Lung (tissue), 12 donors: ENCODE data around the gene GRIP1. TPM values are rescaled to one million over a fixed set of nuclear protein-coding genes. Genes with fewer than 3 reads are reported as not detected.

Experiments
- ATAC-seq: fragments of 200-7000 bp; cut with Tn5 transposase; one replicate; pipeline ENCODE4 v1.9.1; 2020; ENCODE audit warnings: moderate number of reproducible peaks; ENCODE audit not compliant: insufficient read depth, low FRiP score
- DNase-seq, 3 donors: peaks; one replicate each; pipeline ENCODE4 v3.0.0-alpha.2; 2013 to 2017
- H3K27ac ChIP-seq, 2 donors: one replicate each; pipeline ENCODE4 v1.5.1; 2013; ENCODE audit warnings: mild to moderate bottlenecking in 2 of 2, moderate library complexity in 2 of 2, control low read depth in 1 of 2, inconsistent platforms in 1 of 2, low read depth in 1 of 2, low read length in 1 of 2
- H3K27me3 ChIP-seq, 3 donors: one replicate each; pipeline ENCODE4 v1.5.1; 2013; ENCODE audit warnings: low read length in 2 of 3; ENCODE audit not compliant: control insufficient read depth in 3 of 3, insufficient read depth in 3 of 3
- H3K36me3 ChIP-seq, 4 donors: one replicate each; pipeline ENCODE4 v1.5.1; 2013; ENCODE audit warnings: low read length in 4 of 4, mild to moderate bottlenecking in 1 of 4, moderate library complexity in 1 of 4; ENCODE audit not compliant: control insufficient read depth in 4 of 4, insufficient read depth in 4 of 4
- H3K4me1 ChIP-seq, 5 donors: one replicate each; pipeline ENCODE4 v1.5.1; 2013; ENCODE audit warnings: low read length in 5 of 5, mild to moderate bottlenecking in 2 of 5, moderate library complexity in 1 of 5; ENCODE audit not compliant: control insufficient read depth in 5 of 5, insufficient read depth in 5 of 5
- H3K4me3 ChIP-seq: one replicate; pipeline ENCODE4 v1.5.1; 2013; ENCODE audit warnings: mild to moderate bottlenecking, control low read depth, moderate library complexity
- H3K9ac ChIP-seq, 2 donors: one replicate each; pipeline ENCODE4 v1.5.1; 2013; ENCODE audit warnings: low read length in 2 of 2, control low read depth in 1 of 2; ENCODE audit not compliant: insufficient read depth in 1 of 2
- H3K9me3 ChIP-seq, 4 donors: one replicate each; pipeline ENCODE4 v1.5.1; 2013; ENCODE audit warnings: low read length in 3 of 4, mild to moderate bottlenecking in 1 of 4, moderate library complexity in 1 of 4; ENCODE audit not compliant: control insufficient read depth in 4 of 4, insufficient read depth in 3 of 4
- WGBS, 2 donors: extraction: QIAGEN DNeasy Blood & Tissue Kit; methylation state at CpG; one replicate each; pipeline ENCODE4 v1.1.7; 2013; 5-methylcytosine and 5-hydroxymethylcytosine counted together
- polyA plus RNA-seq, 2 donors: library from polyadenylated mRNA; stranded (reverse); fragments of 200-250 nt; gene quantifications; one replicate each; pipeline ENCODE4 v1.2.1, GENCODE V29; 2013
- total RNA-seq, 2 donors: library from RNA; depleted of rRNA in 1 of 2; stranded (reverse); fragments of >200 nt in 1 of 2; gene quantifications; one replicate each; pipeline ENCODE4 v1.2.1, GENCODE V29; 2014 to 2021
- TF ChIP-seq, protein P1 (sequence below): IDR thresholded peaks from 2 replicates; pipeline ENCODE4 v1.5.1; 2012; ENCODE audit warnings: mild to moderate bottlenecking; ENCODE audit errors: control extremely low read depth, extremely low read depth
- donor health status: control.
- donor health status: control.
- donor health status: Bipolar disorder and iron deficiency.
- donor health status: healthy.
- donor health status: DM: yes; HTN: yes; CAD: no.

GRIP1 gene
- total and polyA plus RNA-seq, 4 donors: 0.20 to 3.6 (median 0.83) TPM

- Histone ChIP-seq H3K27ac (no peak overlapping the region), H3K27me3 (no peaks in the 10 kb centered on the region), H3K9me3 (no peaks in the 10 kb centered on the region), H3K4me3 (no peak overlapping the region), H3K9ac (no peak overlapping the region), H3K36me3 (no peaks in the 10 kb centered on the region), H3K4me1 (peaks cover 0 to 2% (median 0%) of the 10 kb centered on the region in 5 donors)
- WGBS, 2 donors: 68 to 89% methylated on average over 2 of the region's 2 CpGs
- DNase-seq (peak in 2 of 3 donors; percentile 1 to 11), ATAC-seq (no peak)
- TF ChIP-seq, protein P1, sequence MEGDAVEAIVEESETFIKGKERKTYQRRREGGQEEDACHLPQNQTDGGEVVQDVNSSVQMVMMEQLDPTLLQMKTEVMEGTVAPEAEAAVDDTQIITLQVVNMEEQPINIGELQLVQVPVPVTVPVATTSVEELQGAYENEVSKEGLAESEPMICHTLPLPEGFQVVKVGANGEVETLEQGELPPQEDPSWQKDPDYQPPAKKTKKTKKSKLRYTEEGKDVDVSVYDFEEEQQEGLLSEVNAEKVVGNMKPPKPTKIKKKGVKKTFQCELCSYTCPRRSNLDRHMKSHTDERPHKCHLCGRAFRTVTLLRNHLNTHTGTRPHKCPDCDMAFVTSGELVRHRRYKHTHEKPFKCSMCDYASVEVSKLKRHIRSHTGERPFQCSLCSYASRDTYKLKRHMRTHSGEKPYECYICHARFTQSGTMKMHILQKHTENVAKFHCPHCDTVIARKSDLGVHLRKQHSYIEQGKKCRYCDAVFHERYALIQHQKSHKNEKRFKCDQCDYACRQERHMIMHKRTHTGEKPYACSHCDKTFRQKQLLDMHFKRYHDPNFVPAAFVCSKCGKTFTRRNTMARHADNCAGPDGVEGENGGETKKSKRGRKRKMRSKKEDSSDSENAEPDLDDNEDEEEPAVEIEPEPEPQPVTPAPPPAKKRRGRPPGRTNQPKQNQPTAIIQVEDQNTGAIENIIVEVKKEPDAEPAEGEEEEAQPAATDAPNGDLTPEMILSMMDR: no peak
Observed at GRCh38 chr12:66590275-66590985, 88.4 kb downstream of the GRIP1 start.

- Histone ChIP-seq H3K9ac (no peak overlapping the region), H3K27ac (no peak overlapping the region), H3K36me3 (no peaks in the 10 kb centered on the region), H3K9me3 (no peaks in the 10 kb centered on the region), H3K4me1 (peaks cover 0 to 2% (median 0%) of the 10 kb centered on the region in 5 donors), H3K27me3 (no peaks in the 10 kb centered on the region), H3K4me3 (no peak overlapping the region)
- DNase-seq (no peak), ATAC-seq (no peak)
- TF ChIP-seq, protein P1: no peak
- WGBS, 2 donors: 48 to 70% methylated on average over 3 of the region's 3 CpGs
Observed at GRCh38 chr12:66589095-66589494, 89.8 kb downstream of the GRIP1 start.

GRCh38 chr12:66587912-66588311, 91.0 kb downstream of the GRIP1 start:
- 74 to 81% methylated on average over 6 of the region's 6 CpGs for WGBS, 2 donors
- ATAC-seq: no peak
- H3K27ac ChIP-seq: no peak overlapping the region

More at GRCh38 chr12:66587912-66588311, 91.0 kb downstream of the GRIP1 start:
- DNase-seq: no peak
- TF ChIP-seq, protein P1: no peak
- H3K36me3 ChIP-seq: no peaks in the 10 kb centered on the region
- H3K9ac ChIP-seq: no peak overlapping the region
- no peak overlapping the region for H3K4me3 ChIP-seq
- no peaks in the 10 kb centered on the region for H3K27me3 ChIP-seq
- H3K4me1 ChIP-seq: peaks cover 0 to 2% (median 0%) of the 10 kb centered on the region in 5 donors
- H3K9me3 ChIP-seq: no peaks in the 10 kb centered on the region
